Loucy (cell line): ENCODE data around the gene GLT6D1.

Experiments
- H2AFZ ChIP-seq: fragments of 200-600 bp; sonication (generic); 2 replicates; pipeline ENCODE4 v1.6.0; 2016; ENCODE audit warnings: antibody characterized with exemption, mild to moderate bottlenecking, low read length, moderate library complexity
- H3F3A ChIP-seq: fragments of 200-600 bp; 2 replicates; pipeline ENCODE4 v1.6.0; 2016; ENCODE audit warnings: antibody characterized with exemption, low read depth, mild to moderate bottlenecking
- H3K27me3 ChIP-seq: fragments of 200-600 bp; sonication (generic); 2 replicates; pipeline ENCODE4 v1.6.1; 2014; ENCODE audit warnings: low read length, mild to moderate bottlenecking; ENCODE audit not compliant: insufficient read depth, poor library complexity, severe bottlenecking
- H3K36me3 ChIP-seq: fragments of 200-600 bp; sonication (generic); 2 replicates; pipeline ENCODE4 v1.6.1; 2016; ENCODE audit warnings: low read length; ENCODE audit not compliant: insufficient read depth
- H3K4me1 ChIP-seq: fragments of 200-600 bp; sonication (generic); 2 replicates; pipeline ENCODE4 v1.5.1; 2014; ENCODE audit warnings: low read length, mild to moderate bottlenecking; ENCODE audit not compliant: insufficient read depth, poor library complexity, severe bottlenecking
- H3K4me2 ChIP-seq: fragments of 200-600 bp; sonication (generic); 2 replicates; pipeline ENCODE4 v1.6.0; 2014; ENCODE audit warnings: antibody characterized with exemption, low read length, low read depth, mild to moderate bottlenecking; ENCODE audit not compliant: poor library complexity, severe bottlenecking
- H3K4me3 ChIP-seq: fragments of 200-600 bp; sonication (generic); 2 replicates; pipeline ENCODE4 v1.5.1; 2014; ENCODE audit warnings: low read length, mild to moderate bottlenecking, mixed read lengths; ENCODE audit not compliant: poor library complexity, severe bottlenecking
- H3K79me2 ChIP-seq: fragments of 200-600 bp; sonication (generic); 2 replicates; pipeline ENCODE4 v1.6.1; 2014; ENCODE audit warnings: low read length; ENCODE audit not compliant: insufficient read depth
- H3K9ac ChIP-seq: fragments of 200-600 bp; sonication (generic); 2 replicates; pipeline ENCODE4 v1.6.0; 2014; ENCODE audit warnings: mild to moderate bottlenecking, low read depth, low read length, moderate library complexity; ENCODE audit not compliant: poor library complexity, severe bottlenecking
- H3K9me2 ChIP-seq: fragments of 200-600 bp; sonication (generic); replicated peaks from 2 replicates; pipeline ENCODE4 v1.6.1; 2016; ENCODE audit warnings: low read depth, low read length, mixed read lengths
- H3K9me3 ChIP-seq: fragments of 200-600 bp; sonication (generic); 2 replicates; pipeline ENCODE4 v1.6.1; 2014; ENCODE audit warnings: mild to moderate bottlenecking, antibody characterized with exemption, low read length, low read depth; ENCODE audit not compliant: insufficient read depth
- H4K20me1 ChIP-seq: fragments of 200-600 bp; sonication (generic); 2 replicates; pipeline ENCODE4 v1.6.0; 2014; ENCODE audit warnings: antibody characterized with exemption, low read length, mild to moderate bottlenecking; ENCODE audit not compliant: insufficient read depth, poor library complexity, severe bottlenecking
- EZH2phosphoT487 ChIP-seq: fragments of 200-600 bp; IDR thresholded peaks from 2 replicates; pipeline ENCODE4 v1.6.1; 2018; ENCODE audit warnings: antibody characterized with exemption, mild to moderate bottlenecking, moderate library complexity, borderline replicate concordance
- TF ChIP-seq, protein P1 (sequence below): fragments of 200-600 bp; sonication (generic); conservative IDR thresholded peaks from 2 replicates; pipeline ENCODE4 v1.5.1; 2014; ENCODE audit warnings: mild to moderate bottlenecking, antibody characterized with exemption, low read length

The GLT6D1 gene

DNA sequence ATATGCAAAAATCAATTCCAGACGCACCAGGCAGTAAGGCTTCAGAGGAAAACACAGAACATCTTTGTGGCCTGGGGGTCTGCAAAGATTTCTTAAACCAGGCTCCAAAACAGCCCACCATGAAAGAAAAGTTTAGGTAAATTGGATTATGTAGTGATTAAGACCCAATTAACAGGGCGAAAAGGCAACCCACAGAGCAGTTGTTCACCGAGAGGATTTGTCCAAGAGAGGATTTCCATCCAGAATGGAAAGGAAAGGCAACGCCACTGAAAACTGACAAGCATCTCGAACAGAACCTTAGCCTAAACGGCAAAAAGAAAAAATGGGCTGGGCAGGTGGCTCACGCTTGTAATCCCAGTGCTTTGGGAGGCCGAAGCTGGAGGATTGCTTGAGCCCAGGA lies 37.4 kb downstream of the GLT6D1 start:
- Histone ChIP-seq H3K9me3 (no peaks in the 10 kb centered on the region), H2AFZ (no peak overlapping the region), H3K27me3 (no peaks in the 10 kb centered on the region), H3K4me2 (no peak overlapping the region), H3K36me3 (no peaks in the 10 kb centered on the region), H3K4me3 (no peak overlapping the region), H3K9ac (no peak overlapping the region), H3K79me2 (no peaks in the 10 kb centered on the region), H3K4me1 (no peaks in the 10 kb centered on the region), H3F3A (no peaks in the 10 kb centered on the region), H3K9me2 (no peaks in the 10 kb centered on the region), H4K20me1 (no peaks in the 10 kb centered on the region)
- TF ChIP-seq EZH2phosphoT487, result no peak
- TF ChIP-seq, protein P1, sequence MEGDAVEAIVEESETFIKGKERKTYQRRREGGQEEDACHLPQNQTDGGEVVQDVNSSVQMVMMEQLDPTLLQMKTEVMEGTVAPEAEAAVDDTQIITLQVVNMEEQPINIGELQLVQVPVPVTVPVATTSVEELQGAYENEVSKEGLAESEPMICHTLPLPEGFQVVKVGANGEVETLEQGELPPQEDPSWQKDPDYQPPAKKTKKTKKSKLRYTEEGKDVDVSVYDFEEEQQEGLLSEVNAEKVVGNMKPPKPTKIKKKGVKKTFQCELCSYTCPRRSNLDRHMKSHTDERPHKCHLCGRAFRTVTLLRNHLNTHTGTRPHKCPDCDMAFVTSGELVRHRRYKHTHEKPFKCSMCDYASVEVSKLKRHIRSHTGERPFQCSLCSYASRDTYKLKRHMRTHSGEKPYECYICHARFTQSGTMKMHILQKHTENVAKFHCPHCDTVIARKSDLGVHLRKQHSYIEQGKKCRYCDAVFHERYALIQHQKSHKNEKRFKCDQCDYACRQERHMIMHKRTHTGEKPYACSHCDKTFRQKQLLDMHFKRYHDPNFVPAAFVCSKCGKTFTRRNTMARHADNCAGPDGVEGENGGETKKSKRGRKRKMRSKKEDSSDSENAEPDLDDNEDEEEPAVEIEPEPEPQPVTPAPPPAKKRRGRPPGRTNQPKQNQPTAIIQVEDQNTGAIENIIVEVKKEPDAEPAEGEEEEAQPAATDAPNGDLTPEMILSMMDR, result no peak

DNA sequence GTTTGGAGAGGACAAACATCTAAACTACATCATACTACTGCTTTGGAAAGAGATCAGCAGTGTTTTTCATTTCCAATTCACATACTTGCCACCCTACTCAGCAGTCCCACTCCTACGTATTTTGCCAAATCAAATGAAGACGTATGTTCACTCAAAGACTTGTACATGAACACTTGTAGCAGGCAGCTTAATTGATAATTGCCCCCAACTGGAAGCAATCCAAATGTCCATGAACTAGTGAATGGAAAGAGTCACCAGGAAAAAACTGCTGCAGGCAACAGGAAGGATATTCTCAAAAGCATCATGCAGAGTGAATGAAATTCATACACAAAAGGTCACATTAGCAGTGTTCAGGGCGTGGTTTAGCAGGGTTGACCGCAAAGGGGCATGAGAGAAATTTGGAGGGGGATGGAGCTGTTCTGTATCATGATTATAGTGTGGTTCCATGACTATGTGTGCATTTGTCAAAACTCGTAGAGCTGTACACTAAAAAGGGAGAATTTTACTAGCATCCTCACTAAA lies 39.0 kb downstream of the GLT6D1 start:
- Histone ChIP-seq H3K9me3 (no peaks in the 10 kb centered on the region), H3K36me3 (no peaks in the 10 kb centered on the region), H3F3A (no peaks in the 10 kb centered on the region), H2AFZ (no peak overlapping the region), H3K9ac (no peak overlapping the region), H4K20me1 (no peaks in the 10 kb centered on the region), H3K9me2 (no peaks in the 10 kb centered on the region), H3K27me3 (no peaks in the 10 kb centered on the region), H3K4me1 (no peaks in the 10 kb centered on the region), H3K4me3 (no peak overlapping the region), H3K4me2 (no peak overlapping the region), H3K79me2 (no peaks in the 10 kb centered on the region)
- TF ChIP-seq, protein P1, result no peak
- no peak for TF ChIP-seq EZH2phosphoT487

GRCh38 chr9:135596211-135596610 lies 43.1 kb downstream of the GLT6D1 start:
- no peaks in the 10 kb centered on the region for H3K79me2 ChIP-seq
- H3F3A ChIP-seq, result no peaks in the 10 kb centered on the region
- H3K4me3 ChIP-seq, result no peak overlapping the region
- H3K9me2 ChIP-seq, result no peaks in the 10 kb centered on the region
- H3K9me3 ChIP-seq, result no peaks in the 10 kb centered on the region; the same call in 1 of the 2 replicates
- no peaks in the 10 kb centered on the region for H3K27me3 ChIP-seq
- H4K20me1 ChIP-seq, result no peaks in the 10 kb centered on the region
- H3K4me2 ChIP-seq, result no peak overlapping the region
- no peaks in the 10 kb centered on the region for H3K36me3 ChIP-seq
- no peak overlapping the region for H2AFZ ChIP-seq
- TF ChIP-seq EZH2phosphoT487, result no peak
- TF ChIP-seq, protein P1, result no peak
- H3K4me1 ChIP-seq, result no peaks in the 10 kb centered on the region
- H3K9ac ChIP-seq, result no peak overlapping the region
